ENCODE results near the gene ARMC9. TPM values are rescaled to one million over a fixed set of nuclear protein-coding genes. Genes with fewer than 3 reads are reported as not detected.

Gene ARMC9
- total RNA-seq, 2 donors from 2014 or later: 6.9 to 10.1 TPM

GRCh38 chr2:231278868-231279267 lies 80.4 kb downstream of the ARMC9 start:
- Histone ChIP-seq H3K27ac (no peak overlapping the region), H3K4me1 (no peaks in the 10 kb centered on the region), H3K4me3 (no peak overlapping the region), H3K9me3 (no peaks in the 10 kb centered on the region), H3K27me3 (no peaks in the 10 kb centered on the region), H3K36me3 (replicated peaks in 1 of 2; ENCODE audit: insufficient read depth in 1 of 2, low read depth in 2 of 2) (peaks cover 0 to 4% of the 10 kb centered on the region in 2 donors)
- intact Hi-C loops (cut with DNase I): no loop called here
- TF ChIP-seq POLR2A (IDR thresholded peaks at IDR 0.05) (no peak), CTCF (IDR thresholded peaks at IDR 0.05) (no peak)
- ATAC-seq: no peak
- DNase-seq: no peak
- WGBS, 2 donors: 100% methylated on average over 2 of the region's 2 CpGs

- no peak for ATAC-seq
- DNase-seq: no peak
- H3K27ac ChIP-seq: no peak overlapping the region
- H3K36me3 ChIP-seq (replicated peaks in 1 of 2; ENCODE audit: insufficient read depth in 1 of 2, low read depth in 2 of 2): peaks cover 0 to 2% of the 10 kb centered on the region in 2 donors
- no peaks in the 10 kb centered on the region for H3K27me3 ChIP-seq
- H3K4me1 ChIP-seq: no peaks in the 10 kb centered on the region
- intact Hi-C loops (cut with DNase I): no loop called here
- H3K4me3 ChIP-seq: no peak overlapping the region
- WGBS, 2 donors: 76 to 92% methylated on average over 9 of the region's 9 CpGs
- H3K9me3 ChIP-seq: no peaks in the 10 kb centered on the region
- no peak for TF ChIP-seq POLR2A (IDR thresholded peaks at IDR 0.05)
- TF ChIP-seq CTCF (IDR thresholded peaks at IDR 0.05): no peak
These were observed 82.4 kb downstream of the ARMC9 start for GRCh38 chr2:231280846-231281245.

GRCh38 chr2:231284296-231284695 lies 85.9 kb downstream of the ARMC9 start:
- intact Hi-C loops (cut with DNase I): no loop called here
- DNase-seq: no peak
- WGBS, 2 donors: 91 to 94% methylated on average over 2 of the region's 2 CpGs

GRCh38 chr2:231286964-231287363 lies 88.5 kb downstream of the ARMC9 start:
- TF ChIP-seq CTCF (IDR thresholded peaks at IDR 0.05) (no peak), POLR2A (IDR thresholded peaks at IDR 0.05) (no peak)
- WGBS, 2 donors: 86 to 100% methylated on average over 2 to 4 of the region's 4 CpGs
- no peak for DNase-seq
- Histone ChIP-seq H3K27ac (no peak overlapping the region), H3K27me3 (no peaks in the 10 kb centered on the region), H3K4me3 (no peak overlapping the region), H3K4me1 (no peaks in the 10 kb centered on the region), H3K36me3 (replicated peaks in 1 of 2; ENCODE audit: insufficient read depth in 1 of 2, low read depth in 2 of 2) (no peaks in the 10 kb centered on the region), H3K9me3 (no peaks in the 10 kb centered on the region)
- ATAC-seq: no peak
- intact Hi-C loops (cut with DNase I): no loop called here

More at GRCh38 chr2:231284296-231284695, 85.9 kb downstream of the ARMC9 start:
- Histone ChIP-seq H3K4me3 (no peak overlapping the region), H3K36me3 (replicated peaks in 1 of 2; ENCODE audit: insufficient read depth in 1 of 2, low read depth in 2 of 2) (no peaks in the 10 kb centered on the region), H3K4me1 (no peaks in the 10 kb centered on the region), H3K27me3 (no peaks in the 10 kb centered on the region), H3K9me3 (no peaks in the 10 kb centered on the region), H3K27ac (no peak overlapping the region)
- no peak for TF ChIP-seq POLR2A (IDR thresholded peaks at IDR 0.05)
- TF ChIP-seq CTCF (IDR thresholded peaks at IDR 0.05): no peak
- ATAC-seq: no peak

- Histone ChIP-seq H3K36me3 (replicated peaks in 1 of 2; ENCODE audit: insufficient read depth in 1 of 2, low read depth in 2 of 2) (no peaks in the 10 kb centered on the region), H3K4me3 (no peak overlapping the region), H3K27ac (no peak overlapping the region), H3K9me3 (no peaks in the 10 kb centered on the region), H3K27me3 (no peaks in the 10 kb centered on the region), H3K4me1 (no peaks in the 10 kb centered on the region)
- TF ChIP-seq POLR2A (IDR thresholded peaks at IDR 0.05): no peak
- no peak for TF ChIP-seq CTCF (IDR thresholded peaks at IDR 0.05)
- DNase-seq (no peak), ATAC-seq (no peak)
- intact Hi-C loops (cut with DNase I): no loop called here
- 88 to 89% methylated on average over 5 of the region's 5 CpGs for WGBS, 2 donors
These were observed 89.3 kb downstream of the ARMC9 start for GRCh38 chr2:231287696-231288095.

Measured in body of pancreas (tissue), 4 donors.